IPS-NIHi7 (cell line): Measurements from ENCODE around the gene SLC38A11.

Experiments used
- DNase-seq: peaks from one replicate; pipeline ENCODE4 v3.0.0; 2012; ENCODE audit warnings: mixed read lengths; ENCODE audit errors: extremely low spot score

SLC38A11 gene

GRCh38 chr2:164969909-164970690 is 14.8 kb upstream of the SLC38A11 start:
- no peak for DNase-seq

- DNase-seq, result peak; percentile 22
These were observed 12.5 kb upstream of the SLC38A11 start for GRCh38 chr2:164967781-164968228.

- no peak for DNase-seq
These were observed 12.0 kb upstream of the SLC38A11 start for GRCh38 chr2:164967361-164967760.

GRCh38 chr2:164964700-164965099 is 9.4 kb upstream of the SLC38A11 start:
- DNase-seq, result no peak

GRCh38 chr2:164960159-164960558 is 4.8 kb upstream of the SLC38A11 start:
- no peak for DNase-seq

GRCh38 chr2:164954186-164954585 is 1.1 kb downstream of the SLC38A11 start:
- no peak for DNase-seq

GRCh38 chr2:164953279-164953678 is 2.0 kb downstream of the SLC38A11 start:
- no peak for DNase-seq

GRCh38 chr2:164952057-164952702 is 3.1 kb downstream of the SLC38A11 start:
- DNase-seq, result no peak

- no peak for DNase-seq
These were observed 6.8 kb downstream of the SLC38A11 start for GRCh38 chr2:164948540-164948939.

- DNase-seq, result no peak
These were observed 8.0 kb downstream of the SLC38A11 start for GRCh38 chr2:164947281-164947680.

GRCh38 chr2:164943289-164943688 is 12.0 kb downstream of the SLC38A11 start:
- no peak for DNase-seq

- DNase-seq, result no peak
These were observed 17.4 kb downstream of the SLC38A11 start for GRCh38 chr2:164937864-164938401.

- DNase-seq, result no peak
These were observed 19.9 kb downstream of the SLC38A11 start for GRCh38 chr2:164935118-164936101.

GRCh38 chr2:164934401-164935117 is 20.8 kb downstream of the SLC38A11 start:
- no peak for DNase-seq

- no peak for DNase-seq
These were observed 21.6 kb downstream of the SLC38A11 start for GRCh38 chr2:164933671-164934189.

- DNase-seq, result no peak
These were observed 22.9 kb downstream of the SLC38A11 start for GRCh38 chr2:164932377-164932776.

GRCh38 chr2:164928101-164928673 is 27.1 kb downstream of the SLC38A11 start:
- no peak for DNase-seq

- DNase-seq, result no peak
These were observed 33.2 kb downstream of the SLC38A11 start for GRCh38 chr2:164922134-164922533.

- DNase-seq, result no peak
These were observed 34.9 kb downstream of the SLC38A11 start for GRCh38 chr2:164920430-164920829.

GRCh38 chr2:164917296-164917903 is 37.9 kb downstream of the SLC38A11 start:
- DNase-seq, result peak; percentile 47
